BJ (cell line): ENCODE data around the gene OCSTAMP. TPM values are rescaled to one million over a fixed set of nuclear protein-coding genes. Genes with fewer than 3 reads are reported as not detected.

ENCODE experiments used
- CTCF ChIA-PET: fragments of 350-600 bp; formaldehyde crosslinking; extraction: SDS; loops from one replicate; lab custom pipeline; 2021; ENCODE audit warnings: antibody characterized with exemption, inconsistent platforms; lab: Yijun Ruan, JAX
- POLR2A ChIA-PET: fragments of 300-600 bp; sonication (Branson Sonifier 250); formaldehyde crosslinking; extraction: SDS; loops from one replicate; lab custom pipeline; 2021; ENCODE audit warnings: antibody characterized with exemption; lab: Charles Lee
- DNase-seq: peaks from one replicate; pipeline ENCODE4 v3.0.0-alpha.2; 2011; ENCODE audit warnings: low read depth
- H3K27me3 ChIP-seq: 2 replicates; pipeline ENCODE4 v1.6.0; 2011; ENCODE audit warnings: low read length; ENCODE audit not compliant: control insufficient read depth, insufficient read depth
- H3K36me3 ChIP-seq: 2 replicates; pipeline ENCODE4 v1.5.1; 2011; ENCODE audit warnings: low read length; ENCODE audit not compliant: control insufficient read depth, insufficient read depth
- H3K4me3 ChIP-seq: 2 replicates; pipeline ENCODE4 v1.5.1; 2011; ENCODE audit warnings: low read depth, mild to moderate bottlenecking, control low read depth, low read length
- polyA plus RNA-seq: library from polyadenylated mRNA; depleted of rRNA; stranded (reverse); fragments of >200 nt; gene quantifications from 2 replicates; pipeline ENCODE4 v1.2.3, GENCODE V29; 2011
- TF ChIP-seq, protein P1 (sequence below): IDR thresholded peaks from 2 replicates; pipeline ENCODE4 v1.5.1; 2011; ENCODE audit warnings: low read depth, mild to moderate bottlenecking, control low read depth, inconsistent platforms, low read length, moderate library complexity; ENCODE audit not compliant: insufficient read depth

Gene OCSTAMP
- polyA plus RNA-seq, 1 experiment = not detected

DNA sequence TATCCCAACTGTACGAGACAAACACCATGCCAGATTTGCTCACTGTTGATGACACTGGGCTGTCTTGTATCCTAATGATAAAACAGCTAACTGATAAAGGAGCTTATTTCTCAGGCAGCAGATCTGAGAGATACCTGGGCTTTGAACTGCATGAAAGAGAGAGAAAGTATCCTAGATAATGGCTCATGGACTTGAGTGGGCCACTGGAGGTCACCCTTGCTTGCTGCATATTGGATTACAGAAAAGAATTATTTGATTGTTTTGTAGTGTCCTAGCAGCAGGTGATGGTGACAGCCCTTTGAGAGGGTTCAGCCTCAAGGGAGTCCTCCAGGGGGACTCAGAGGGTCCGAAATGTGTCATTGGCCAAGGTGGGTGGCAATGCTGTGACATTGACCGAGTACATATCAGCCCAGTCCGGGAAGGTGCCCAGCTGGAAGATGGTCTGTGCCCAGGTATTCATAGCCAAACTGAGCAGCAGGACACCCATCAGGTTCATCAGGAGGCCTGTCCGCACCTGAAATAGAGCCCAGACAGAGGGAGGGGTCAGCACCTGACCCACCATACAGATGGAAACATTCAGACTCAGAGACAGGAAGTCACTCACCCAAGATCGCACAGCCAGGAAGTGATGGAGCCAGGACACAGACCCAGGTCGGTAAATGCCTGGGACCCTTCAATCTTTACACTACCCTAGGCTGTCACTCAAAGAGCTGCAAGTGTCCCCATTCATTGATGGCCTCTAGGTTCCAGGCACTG is 9.4 kb upstream of the OCSTAMP start:
- POLR2A ChIA-PET = no interaction called here
- TF ChIP-seq, protein P1, sequence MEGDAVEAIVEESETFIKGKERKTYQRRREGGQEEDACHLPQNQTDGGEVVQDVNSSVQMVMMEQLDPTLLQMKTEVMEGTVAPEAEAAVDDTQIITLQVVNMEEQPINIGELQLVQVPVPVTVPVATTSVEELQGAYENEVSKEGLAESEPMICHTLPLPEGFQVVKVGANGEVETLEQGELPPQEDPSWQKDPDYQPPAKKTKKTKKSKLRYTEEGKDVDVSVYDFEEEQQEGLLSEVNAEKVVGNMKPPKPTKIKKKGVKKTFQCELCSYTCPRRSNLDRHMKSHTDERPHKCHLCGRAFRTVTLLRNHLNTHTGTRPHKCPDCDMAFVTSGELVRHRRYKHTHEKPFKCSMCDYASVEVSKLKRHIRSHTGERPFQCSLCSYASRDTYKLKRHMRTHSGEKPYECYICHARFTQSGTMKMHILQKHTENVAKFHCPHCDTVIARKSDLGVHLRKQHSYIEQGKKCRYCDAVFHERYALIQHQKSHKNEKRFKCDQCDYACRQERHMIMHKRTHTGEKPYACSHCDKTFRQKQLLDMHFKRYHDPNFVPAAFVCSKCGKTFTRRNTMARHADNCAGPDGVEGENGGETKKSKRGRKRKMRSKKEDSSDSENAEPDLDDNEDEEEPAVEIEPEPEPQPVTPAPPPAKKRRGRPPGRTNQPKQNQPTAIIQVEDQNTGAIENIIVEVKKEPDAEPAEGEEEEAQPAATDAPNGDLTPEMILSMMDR = no peak
- no peaks in the 10 kb centered on the region for H3K36me3 ChIP-seq
- no peaks in the 10 kb centered on the region; the same call in 1 of the 2 replicates for H3K27me3 ChIP-seq
- no peak overlapping the region for H3K4me3 ChIP-seq
- CTCF ChIA-PET = interaction anchor here (0.6 to 3.3 kb wide), 4 partner anchors 9 to 38 kb away, joined by 3 to 26 read pairs (median 6); no protein-coding TSS in a partner anchor
- DNase-seq = no peak

DNA sequence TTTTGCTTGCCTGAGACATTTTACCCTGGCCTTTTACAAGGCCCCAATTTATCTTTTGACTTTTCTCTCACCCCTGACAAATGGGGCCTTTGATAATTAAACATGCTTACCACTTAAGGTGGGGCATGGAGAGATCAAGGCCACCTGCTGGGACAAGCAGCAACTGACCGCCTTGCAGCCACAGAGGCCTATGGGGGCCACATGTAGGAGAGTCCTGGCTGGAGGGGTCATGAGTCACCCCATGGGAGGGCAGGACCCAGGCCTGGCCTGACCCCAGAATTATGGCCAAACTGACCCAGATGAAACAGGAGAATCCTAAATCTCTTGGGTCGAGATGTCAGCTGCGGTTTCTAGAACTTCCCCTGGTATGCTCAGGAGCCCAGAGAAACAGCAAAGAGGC is 8.5 kb upstream of the OCSTAMP start:
- no peak for DNase-seq
- ChIA-PET POLR2A (no interaction called here), CTCF (interaction anchor here (0.6 to 1.1 kb wide), 4 partner anchors 10 to 156 kb away, joined by 3 to 9 read pairs (median 3); no protein-coding TSS in a partner anchor)
- Histone ChIP-seq H3K27me3 (no peaks in the 10 kb centered on the region; the same call in 1 of the 2 replicates), H3K4me3 (no peak overlapping the region), H3K36me3 (no peaks in the 10 kb centered on the region)
- TF ChIP-seq, protein P1 = no peak

DNA sequence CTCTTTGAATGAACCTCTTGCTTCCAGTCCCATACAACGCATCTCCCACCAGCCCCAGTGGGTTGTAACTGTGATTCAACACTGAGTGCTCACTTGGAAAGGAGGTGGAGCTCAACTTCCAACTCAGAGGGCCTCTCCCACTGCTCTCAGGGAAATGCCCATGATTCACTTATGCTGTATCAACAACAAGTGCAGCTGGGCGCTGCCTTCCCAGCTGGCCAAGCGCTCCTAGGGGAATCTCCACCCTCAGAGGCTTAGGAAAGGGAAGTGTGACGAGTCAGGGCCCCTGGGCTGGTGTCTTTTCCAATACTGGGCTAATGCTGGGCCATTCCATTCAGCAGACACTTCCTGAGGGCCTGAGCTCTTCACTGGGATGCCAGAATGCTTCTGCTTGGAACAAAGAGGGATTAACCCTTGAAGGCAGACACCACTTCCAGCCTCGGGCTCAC is 8.1 kb upstream of the OCSTAMP start:
- POLR2A ChIA-PET = no interaction called here
- TF ChIP-seq, protein P1 = no peak
- CTCF ChIA-PET = interaction anchor here (0.7 kb wide), 1 partner anchor 157 kb away, joined by 3 read pairs; no protein-coding TSS in a partner anchor
- Histone ChIP-seq H3K36me3 (no peaks in the 10 kb centered on the region), H3K27me3 (no peaks in the 10 kb centered on the region; the same call in 1 of the 2 replicates), H3K4me3 (no peak overlapping the region)
- peak; percentile 33 for DNase-seq

DNA sequence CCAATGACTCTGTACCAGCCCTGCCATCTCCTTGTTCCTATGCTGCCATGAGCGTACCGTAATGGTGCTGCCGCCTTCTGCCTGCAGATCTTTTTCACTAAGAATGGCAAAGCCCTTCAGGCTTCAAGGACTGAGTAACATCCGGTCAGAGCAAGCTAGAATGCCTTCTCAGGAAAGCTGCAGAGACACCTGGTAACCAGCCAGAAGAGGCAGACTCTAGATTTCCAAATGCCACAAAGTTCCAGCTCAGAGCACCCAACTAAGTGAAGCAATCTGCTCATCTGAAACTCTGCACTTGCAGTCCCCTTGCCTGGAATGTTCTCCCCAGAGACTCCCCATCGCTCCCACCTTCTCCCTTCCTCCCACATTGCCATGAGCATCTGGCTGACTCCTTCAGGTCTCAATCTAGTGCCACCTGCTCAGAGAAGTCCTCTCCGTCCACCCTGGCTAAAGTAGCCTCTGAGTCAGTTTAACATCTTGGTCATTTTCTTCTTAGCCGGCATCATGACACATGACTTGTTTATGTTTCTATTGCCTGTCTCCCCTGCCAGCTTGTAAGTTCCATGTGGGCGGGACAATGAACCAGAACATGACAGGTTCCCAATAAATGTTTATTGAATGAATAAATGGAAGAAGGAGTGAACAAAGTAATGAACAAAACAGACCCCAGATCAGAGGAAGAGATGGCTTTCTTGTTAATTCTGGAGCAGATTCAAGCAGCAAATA is 6.9 kb upstream of the OCSTAMP start:
- Histone ChIP-seq H3K4me3 (no peak overlapping the region), H3K27me3 (no peaks in the 10 kb centered on the region; the same call in 1 of the 2 replicates), H3K36me3 (no peaks in the 10 kb centered on the region)
- TF ChIP-seq, protein P1 = no peak
- no peak for DNase-seq
- POLR2A ChIA-PET = no interaction called here
- CTCF ChIA-PET = interaction anchor here (1.0 kb wide), 1 partner anchor 10 kb away, joined by 3 read pairs; no protein-coding TSS in a partner anchor

DNA sequence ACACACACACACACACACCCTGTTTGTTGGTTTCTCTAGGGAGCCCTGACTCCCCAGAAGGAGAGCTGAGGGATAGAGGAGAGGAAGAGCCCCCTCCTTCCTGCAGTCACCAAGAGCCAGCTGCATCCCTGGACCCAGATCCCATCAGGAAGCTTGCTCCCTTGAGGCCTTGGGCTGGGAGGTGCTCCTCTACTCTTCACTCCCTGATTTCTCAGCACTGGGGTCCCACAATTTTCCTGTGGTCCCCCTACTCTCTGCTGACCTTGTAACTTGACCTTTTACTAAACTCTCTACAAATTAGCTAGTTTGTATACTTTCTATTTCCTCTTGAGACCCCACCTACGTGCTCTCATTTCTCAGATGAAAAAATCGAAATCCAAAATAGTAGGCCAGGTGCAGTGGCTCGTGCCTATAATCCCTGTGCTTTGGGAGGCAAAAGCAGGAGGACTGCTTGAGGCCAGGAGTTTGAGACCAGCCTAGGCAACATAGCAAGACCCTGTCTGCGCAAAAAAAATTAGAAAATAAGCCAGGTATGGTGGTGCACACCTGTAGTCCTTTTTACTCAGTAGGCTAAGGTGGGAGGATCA is 5.0 kb upstream of the OCSTAMP start:
- TF ChIP-seq, protein P1 = no peak
- POLR2A ChIA-PET = no interaction called here
- Histone ChIP-seq H3K27me3 (no peaks in the 10 kb centered on the region; the same call in 1 of the 2 replicates), H3K4me3 (no peak overlapping the region), H3K36me3 (no peaks in the 10 kb centered on the region)
- CTCF ChIA-PET = interaction anchor here (0.9 kb wide), 1 partner anchor 10 kb away, joined by 3 read pairs; no protein-coding TSS in a partner anchor
- no peak for DNase-seq
